CD4-positive, alpha-beta T cell treated with Interferon alpha-2 for 1 hour (primary cell): ENCODE results near the gene SSMEM1.
A peak's percentile ranks its signal among the peaks of the same experiment; 100 is the strongest.
"Not testable (repeated sequence)": the region's sequence is repeated elsewhere in the genome, so short reads cannot be mapped to it uniquely, and the experiment has no call there.

Experiments
- DNase-seq, 2 donors: peaks; one replicate each; pipeline ENCODE4 v3.0.0-alpha.2; 2020 to 2022

The SSMEM1 gene, protein sequence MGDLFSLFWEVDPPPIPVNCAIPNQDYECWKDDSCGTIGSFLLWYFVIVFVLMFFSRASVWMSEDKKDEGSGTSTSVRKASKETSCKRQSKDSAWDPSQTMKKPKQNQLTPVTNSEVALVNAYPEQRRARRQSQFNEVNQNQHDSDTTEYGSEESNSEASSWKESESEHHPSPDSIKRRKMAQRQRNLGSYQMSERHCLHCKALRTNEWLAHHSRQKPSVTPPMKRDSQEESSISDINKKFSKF

GRCh38 chr7:130207642-130208041, at the start of gene SSMEM1:
Gene SSMEM1, plus strand, starts transcription at chr7:130207860. Its CDS starts 51 bp downstream, at chr7:130207911.
- DNase-seq = no peak

DNA sequence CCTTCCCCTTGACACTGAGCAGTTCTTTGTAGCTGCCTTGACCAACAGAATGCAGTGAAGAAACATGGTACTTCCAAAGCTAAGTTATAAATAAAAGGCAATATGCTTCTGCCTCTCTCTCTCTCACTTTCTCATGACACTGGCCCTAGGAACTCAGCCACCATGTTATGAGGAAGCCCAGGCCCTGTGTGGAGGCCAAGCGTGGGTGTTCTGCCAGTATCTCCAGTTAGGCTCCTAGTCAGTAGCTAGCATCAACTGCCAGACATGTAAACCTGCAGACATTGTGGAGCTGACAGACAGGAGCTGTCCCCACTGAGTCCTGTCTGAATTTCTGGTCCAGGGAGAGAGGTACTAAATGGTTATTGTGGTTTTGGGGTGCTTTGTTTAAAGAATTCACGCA, 47.6 kb upstream of the SSMEM1 start:
- DNase-seq = no peak

DNA sequence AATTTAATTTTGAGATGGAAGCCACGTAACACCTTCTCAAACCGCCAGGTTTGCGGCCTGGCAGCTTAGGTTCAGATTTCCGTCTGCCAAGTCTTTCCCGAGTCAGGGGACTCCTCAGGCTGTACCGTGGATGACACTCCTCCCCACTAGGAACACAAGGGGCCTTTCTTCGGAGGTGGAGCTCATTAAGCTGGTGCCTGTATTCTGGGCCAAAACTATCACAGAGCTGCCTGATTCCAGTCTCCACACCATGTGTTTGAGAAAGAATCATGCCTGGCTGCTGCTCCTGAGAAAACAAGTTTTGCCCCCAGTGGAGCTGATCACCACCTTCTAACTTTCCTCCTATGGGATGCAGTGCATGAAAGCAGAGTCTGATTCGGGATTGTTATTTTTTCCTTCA, 47.2 kb upstream of the SSMEM1 start:
- DNase-seq = no peak

- DNase-seq = no peak
Observed at GRCh38 chr7:130162196-130162595, 45.5 kb upstream of the SSMEM1 start.

- no peak for DNase-seq
Observed at GRCh38 chr7:130174237-130174959, 33.3 kb upstream of the SSMEM1 start.

GRCh38 chr7:130178251-130178650, 29.4 kb upstream of the SSMEM1 start:
- no peak for DNase-seq

GRCh38 chr7:130179631-130180030, 28.0 kb upstream of the SSMEM1 start:
- DNase-seq = no peak

DNA sequence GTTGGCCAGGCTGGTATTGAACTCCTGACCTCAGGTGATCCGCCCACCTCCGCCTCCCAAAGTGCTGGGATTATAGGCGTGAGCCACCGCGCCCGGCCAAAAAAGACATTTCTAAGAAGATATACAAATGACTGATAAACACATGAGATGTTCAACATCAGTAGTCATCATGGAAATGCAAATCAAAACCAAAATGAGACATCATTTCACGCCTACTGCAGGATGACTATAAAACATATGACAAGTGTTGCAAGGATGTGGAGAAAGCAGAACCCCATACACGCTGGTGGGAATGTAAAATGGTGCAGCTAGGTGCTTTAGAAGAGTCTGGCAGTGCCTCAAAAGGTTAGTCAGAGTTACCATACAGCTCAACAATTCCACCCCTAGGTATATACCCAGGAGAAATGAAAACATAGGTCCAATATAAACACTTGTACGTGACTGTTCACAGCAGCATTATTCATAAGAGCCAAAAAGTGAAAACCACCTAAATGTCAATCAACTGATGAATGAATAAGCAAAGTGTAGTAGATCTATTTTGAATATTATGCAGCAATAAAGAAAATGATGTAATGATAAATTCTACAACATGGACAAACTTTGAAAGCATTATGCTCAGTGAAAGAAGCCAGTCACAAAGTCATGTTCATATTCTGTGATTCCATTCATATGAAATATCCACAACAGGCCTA, 26.9 kb upstream of the SSMEM1 start:
- no peak for DNase-seq

GRCh38 chr7:130181263-130181605, 26.4 kb upstream of the SSMEM1 start:
- no peak for DNase-seq

- DNase-seq = no peak
Observed at GRCh38 chr7:130182990-130183389, 24.7 kb upstream of the SSMEM1 start.

- not testable (repeated sequence) for DNase-seq
Observed at GRCh38 chr7:130184349-130184748, 23.3 kb upstream of the SSMEM1 start.

DNA sequence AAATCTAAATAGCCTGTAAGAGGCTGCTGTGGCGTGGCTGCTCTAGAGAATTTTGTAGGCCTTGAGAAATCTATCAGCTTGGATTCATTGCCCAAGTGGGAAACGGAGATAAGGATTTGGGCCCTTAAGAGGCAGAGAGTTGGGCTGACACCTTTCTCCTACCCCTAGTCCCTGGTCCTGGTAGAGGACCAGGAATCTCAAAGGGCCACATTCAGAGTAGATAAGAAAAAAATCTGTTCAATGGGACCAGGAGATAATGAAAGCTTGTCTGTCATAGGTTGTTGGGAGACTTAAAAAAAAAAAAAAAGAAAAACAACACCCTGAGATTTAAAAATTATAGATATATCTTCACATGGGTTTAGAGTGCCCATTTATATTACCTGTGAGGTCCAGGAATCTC, 20.3 kb upstream of the SSMEM1 start:
- DNase-seq = no peak

DNA sequence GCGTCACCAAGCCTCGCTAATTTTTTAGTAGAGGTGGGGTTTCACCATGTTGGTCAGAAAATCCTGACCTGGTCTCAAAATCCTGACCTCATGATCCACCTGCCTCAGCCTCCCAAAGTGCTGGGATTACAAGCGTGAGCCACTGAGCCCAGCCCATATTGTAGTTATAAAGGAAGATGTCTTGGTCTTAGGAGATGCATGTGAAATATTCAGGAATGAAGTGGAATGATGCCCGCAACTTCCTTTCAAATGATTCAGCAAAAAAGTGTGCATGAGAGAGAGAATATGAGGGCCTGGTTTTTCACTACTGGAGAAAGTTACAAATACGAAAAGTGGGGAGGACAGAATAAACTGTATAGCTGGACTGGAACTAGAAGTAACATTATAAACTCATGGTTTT, 18.3 kb upstream of the SSMEM1 start:
- DNase-seq = no peak

DNA sequence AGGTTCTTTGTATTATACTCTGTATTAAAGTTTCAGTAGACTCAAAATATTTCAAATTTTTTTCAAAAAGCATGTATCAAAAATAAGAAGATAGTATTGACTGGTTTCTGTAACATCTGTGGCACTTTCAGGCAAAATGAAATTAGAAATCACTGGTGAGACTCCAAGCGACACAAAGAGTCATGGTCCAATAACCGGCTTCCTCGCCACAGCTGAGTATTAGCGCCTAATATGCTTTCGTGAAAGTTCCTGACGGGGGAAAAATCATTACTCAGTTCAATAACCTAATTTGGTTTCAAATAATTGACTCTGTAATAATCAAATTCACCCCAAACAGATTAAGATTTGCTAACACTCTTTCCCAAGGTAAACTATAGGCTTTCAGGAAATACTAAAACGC, 15.9 kb upstream of the SSMEM1 start:
- no peak for DNase-seq

DNA sequence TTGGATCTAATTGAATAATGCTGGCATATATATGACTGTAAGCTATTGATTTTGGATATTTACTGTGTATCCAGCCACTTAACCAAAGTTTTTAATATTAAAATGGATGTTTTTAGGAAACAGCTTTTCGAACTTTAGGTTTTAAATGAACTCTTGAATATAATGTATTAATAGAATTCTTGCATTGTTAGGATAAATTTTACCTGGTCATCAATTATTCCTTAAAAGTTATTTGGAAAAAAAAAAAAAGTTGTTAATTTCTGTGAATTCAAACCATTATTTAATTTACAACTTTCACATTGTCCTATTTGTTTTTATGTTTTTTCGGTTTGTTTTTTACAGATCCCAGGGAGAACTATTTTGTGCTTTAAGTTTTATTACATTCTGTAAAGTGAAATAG, 12.3 kb upstream of the SSMEM1 start:
- DNase-seq = no peak

- no peak for DNase-seq
Observed at GRCh38 chr7:130196476-130196875, 11.2 kb upstream of the SSMEM1 start.

GRCh38 chr7:130197094-130197493, 10.6 kb upstream of the SSMEM1 start:
- DNase-seq = no peak

GRCh38 chr7:130201796-130202195, 5.9 kb upstream of the SSMEM1 start:
- DNase-seq = no peak

- DNase-seq = peak; percentile 95 to 96
Observed at GRCh38 chr7:130205084-130205947, 2.3 kb upstream of the SSMEM1 start, which contains the start of gene TMEM209. Gene TMEM209, minus strand, starts transcription at chr7:130205406. Its CDS starts 31 bp downstream, at chr7:130205375.

- DNase-seq = no peak
Observed at GRCh38 chr7:130207033-130207432, 627 bp upstream of the SSMEM1 start.

DNA sequence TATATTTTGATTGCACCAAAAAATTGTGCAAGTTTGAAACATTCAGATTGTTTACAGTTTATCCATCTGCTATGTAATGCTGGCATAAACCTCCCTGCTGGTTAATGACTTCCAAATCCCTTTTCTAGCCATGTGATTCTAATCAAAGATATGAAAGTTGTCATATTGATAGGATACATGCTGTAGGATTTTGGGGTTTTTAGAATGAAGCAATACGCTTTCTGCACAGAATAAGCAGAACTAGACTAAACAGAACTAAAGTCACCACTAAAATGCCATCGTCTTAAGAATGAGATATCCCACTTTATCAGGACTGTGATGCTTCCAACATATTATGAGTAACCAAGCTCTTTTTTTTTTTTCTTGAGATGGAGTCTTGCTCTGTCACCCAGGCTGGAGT, 856 bp downstream of the SSMEM1 start:
- no peak for DNase-seq

DNA sequence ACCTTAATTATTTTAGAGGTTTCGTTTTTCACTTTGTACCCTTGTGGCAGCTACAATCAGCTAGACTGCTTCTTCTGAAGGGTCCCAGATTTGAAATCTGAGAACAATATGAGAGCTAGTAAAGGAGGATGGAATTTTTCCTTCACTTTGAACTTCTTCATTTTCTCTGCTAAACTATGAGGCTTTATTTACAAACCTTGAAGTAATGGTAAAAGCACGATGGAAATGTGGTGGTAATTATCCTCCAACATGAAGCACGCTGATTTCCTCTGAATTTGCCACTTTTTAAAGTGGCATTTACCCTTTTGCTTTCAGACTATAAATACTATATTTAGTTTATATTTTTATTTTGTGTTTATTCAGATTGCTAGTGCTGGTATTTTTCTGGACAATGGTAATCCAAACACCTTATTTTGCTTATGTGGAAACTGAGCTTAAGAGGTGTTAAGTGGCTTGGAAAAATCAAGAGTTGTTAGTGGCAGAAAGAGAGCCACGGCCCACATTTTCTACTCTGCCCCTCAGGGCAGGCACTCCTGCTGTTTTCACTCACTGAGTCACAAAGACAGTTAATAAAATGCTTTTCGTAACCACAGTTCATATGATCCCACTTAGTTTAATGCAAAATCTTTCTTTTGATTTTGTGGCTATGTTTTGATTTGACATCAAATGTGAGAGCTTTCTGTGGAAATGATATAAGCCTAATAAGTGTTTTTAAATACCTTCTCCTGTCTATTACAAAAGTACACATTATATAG, 2.7 kb downstream of the SSMEM1 start:
- DNase-seq = no peak
